ENCODE results near the gene EVPL. TPM values are rescaled to one million over a fixed set of nuclear protein-coding genes. Genes with fewer than 3 reads are reported as not detected.
A peak's percentile ranks its signal among the peaks of the same experiment; 100 is the strongest.

The EVPL gene
- total and polyA plus RNA-seq, 2 of the 13 experiments (the other 11 are each of a cell fraction or from before 2014, with no cell fraction given) = 2.1 to 8.2 TPM

GRCh38 chr17:76072148-76072858, 45.2 kb upstream of the EVPL start, which contains the start of gene SRP68 (continued):
- TF ChIP-seq ZNF318 (CRISPR knock-in tag; IDR thresholded peaks at IDR 0.05) (peak; percentile 52; the same call in 1 of the 2 replicates), RCOR2 (CRISPR knock-in tag; IDR thresholded peaks at IDR 0.05) (no peak), ZBTB7A (CRISPR knock-in tag; IDR thresholded peaks at IDR 0.05) (peak; percentile 76; the same call in 1 of the 2 replicates), CHCHD3 (CRISPR knock-in tag; IDR thresholded peaks at IDR 0.05) (peak; percentile 92), MIER2 (CRISPR knock-in tag; IDR thresholded peaks at IDR 0.05) (no peak), ZBTB14 (CRISPR knock-in tag; IDR thresholded peaks at IDR 0.05) (0 out of 2 replicates have a peak, but pooled peaks have one; percentile 17), HHEX (CRISPR knock-in tag; IDR thresholded peaks at IDR 0.05) (no peak), ZBTB25 (CRISPR knock-in tag; IDR thresholded peaks at IDR 0.05) (peak; percentile 68; the same call in 1 of the 2 replicates), U2AF1 (optimal IDR thresholded peaks at IDR 0.05; ENCODE audit: low read depth, low read length) (peak; percentile 88), NCOR1 (IDR thresholded peaks at IDR 0.05; ENCODE audit: borderline replicate concordance, low read length) (no peak), NR1H2 (CRISPR knock-in tag; IDR thresholded peaks at IDR 0.05; ENCODE audit: borderline replicate concordance, low read depth) (peak; percentile 83; the same call in 1 of the 2 replicates), ZNF205 (CRISPR knock-in tag; IDR thresholded peaks at IDR 0.05) (no peak; the same call in 1 of the 2 replicates), CEBPZ (IDR thresholded peaks at IDR 0.05; ENCODE audit: low read length) (no peak), ZMAT5 (CRISPR knock-in tag; IDR thresholded peaks at IDR 0.05; ENCODE audit: borderline replicate concordance, low read depth) (no peak), SRY (CRISPR knock-in tag; IDR thresholded peaks at IDR 0.05) (peak; percentile 92)

All from HepG2 (cell line).